Measurements from ENCODE around the gene AHRR. TPM values are rescaled to one million over a fixed set of nuclear protein-coding genes. Genes with fewer than 3 reads are reported as not detected.
"Not testable (repeated sequence)": the region's sequence is repeated elsewhere in the genome, so short reads cannot be mapped to it uniquely, and the experiment has no call there.

The AHRR gene
- total RNA-seq, 1 experiment from 2014 or later = 3.2 TPM

DNA sequence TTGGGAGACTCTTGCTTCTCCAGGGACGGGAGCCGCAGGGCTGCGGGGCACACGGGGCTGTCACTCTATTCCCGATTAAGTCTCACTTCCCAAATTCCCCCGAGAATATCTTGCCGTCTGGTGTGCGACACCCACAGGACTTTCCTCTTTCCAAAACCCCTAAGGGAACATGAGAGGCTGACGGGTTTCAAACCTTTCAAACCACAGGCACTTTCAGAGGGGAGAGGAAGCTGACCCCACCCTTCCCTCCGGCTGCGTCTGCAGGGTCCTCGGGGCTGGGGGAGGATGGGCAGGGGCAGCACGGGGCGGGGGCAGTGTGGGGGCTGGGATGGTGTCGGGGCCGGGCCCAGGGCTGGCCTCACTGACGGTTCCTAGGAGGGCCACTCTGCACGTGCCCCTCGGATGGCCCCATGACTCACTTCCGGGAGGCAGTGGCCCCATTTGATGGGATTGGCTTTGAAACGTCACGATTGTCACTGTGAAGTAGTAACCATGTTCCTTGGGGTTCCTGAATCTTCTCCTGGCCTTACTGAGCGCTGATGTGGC lies 164.5 kb downstream of the AHRR start:
- TF ChIP-seq CTCF (IDR thresholded peaks at IDR 0.05; ENCODE audit: unreplicated experiment) = no peak
- no TSS peak for BruUV-seq (replicated peaks)
- DNase-seq (ENCODE audit: unreplicated experiment) = no peak
- intact Hi-C loops (cut with micrococcal nuclease) = no loop called here
- Mint-ChIP-seq H3K27me3 (ENCODE audit: insufficient read depth, unreplicated experiment) (no peaks in the 10 kb centered on the region), H3K36me3 (ENCODE audit: insufficient read depth, unreplicated experiment) (peaks cover 1% of the 10 kb centered on the region), H3K9me3 (ENCODE audit: unreplicated experiment) (no peaks in the 10 kb centered on the region), H3K4me1 (ENCODE audit: insufficient read depth, unreplicated experiment) (no peaks in the 10 kb centered on the region), H3K4me3 (ENCODE audit: unreplicated experiment) (no peak overlapping the region), H3K27ac (ENCODE audit: low read depth, unreplicated experiment) (no peak overlapping the region)
- ChIA-PET CTCF (interaction anchor here (0.6 kb wide), 1 partner anchor 295 kb away, joined by 3 read pairs; no protein-coding TSS in a partner anchor), POLR2A (no interaction called here)

DNA sequence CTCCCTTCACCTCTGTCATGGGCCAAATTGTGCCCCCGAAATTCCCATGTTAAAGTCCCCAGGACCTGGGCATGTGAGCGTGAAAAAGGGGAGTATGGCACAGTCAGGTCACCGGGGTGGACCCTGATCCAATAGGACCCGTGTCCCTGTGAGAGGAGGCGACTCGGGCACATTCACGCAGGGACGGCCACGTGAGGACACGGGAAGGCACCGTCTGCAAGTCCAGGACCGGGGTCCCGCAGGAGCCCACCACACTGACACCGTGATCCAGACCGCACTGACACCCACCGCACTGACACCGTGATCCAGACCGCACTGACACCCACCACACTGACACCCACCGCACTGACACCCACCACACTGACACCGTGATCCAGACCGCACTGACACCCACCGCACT lies 165.1 kb downstream of the AHRR start:
- CTCF ChIA-PET; BruUV-seq (replicated peaks); H3K36me3 Mint-ChIP-seq (ENCODE audit: insufficient read depth, unreplicated experiment); H3K27ac Mint-ChIP-seq (ENCODE audit: low read depth, unreplicated experiment); H3K4me1 Mint-ChIP-seq (ENCODE audit: insufficient read depth, unreplicated experiment); DNase-seq (ENCODE audit: unreplicated experiment); H3K4me3 Mint-ChIP-seq (ENCODE audit: unreplicated experiment); H3K9me3 Mint-ChIP-seq (ENCODE audit: unreplicated experiment); intact Hi-C loops (cut with micrococcal nuclease); H3K27me3 Mint-ChIP-seq (ENCODE audit: insufficient read depth, unreplicated experiment); POLR2A ChIA-PET: not testable (repeated sequence)

Other genes with a start within 250 kb of the AHRR start
- gene PLEKHG4B, start 229.5 kb upstream of the AHRR start, total RNA-seq (2022) = not detected in 2 replicates
- not detected in 2 replicates for gene LRRC14B, start 130.2 kb upstream of the AHRR start, total RNA-seq (2022)
- gene CCDC127, start 103.6 kb upstream of the AHRR start, total RNA-seq (2022) = 4.5 and 5.8 TPM in 2 replicates
- gene SDHA, start 103.4 kb upstream of the AHRR start, total RNA-seq (2022) = 73.4 and 75.0 TPM in 2 replicates
- 107 and 133 TPM in 2 replicates for gene PDCD6, start 50.1 kb upstream of the AHRR start, total RNA-seq (2022)
- gene EXOC3, start 121.5 kb downstream of the AHRR start, total RNA-seq (2022) = 44.1 and 49.6 TPM in 2 replicates
- gene SLC9A3, start 202.7 kb downstream of the AHRR start, total RNA-seq (2022) = 0.93 and 1.0 TPM in 2 replicates